Ovary (tissue), 3 donors: ENCODE results near the gene IPCEF1.

ENCODE experiments used
- EP300 ChIP-seq: sonication (generic); formaldehyde crosslinking; IDR thresholded peaks from one replicate; pipeline ENCODE4 v1.6.1; 2017; ENCODE audit warnings: antibody characterized with exemption
- TF ChIP-seq, protein P1 (sequence below), 3 donors: fragments of 450-650 bp in 2 of 3; fragments of 200-600 bp in 1 of 3; IDR thresholded peaks; one replicate each; pipeline versions ENCODE4 v1.5.1 to v1.8.0; 2016 to 2022; ENCODE audit warnings: antibody characterized with exemption in 3 of 3, mild to moderate bottlenecking in 1 of 3
- donor health status: DM: no; HTN: no; CAD: no.

DNA sequence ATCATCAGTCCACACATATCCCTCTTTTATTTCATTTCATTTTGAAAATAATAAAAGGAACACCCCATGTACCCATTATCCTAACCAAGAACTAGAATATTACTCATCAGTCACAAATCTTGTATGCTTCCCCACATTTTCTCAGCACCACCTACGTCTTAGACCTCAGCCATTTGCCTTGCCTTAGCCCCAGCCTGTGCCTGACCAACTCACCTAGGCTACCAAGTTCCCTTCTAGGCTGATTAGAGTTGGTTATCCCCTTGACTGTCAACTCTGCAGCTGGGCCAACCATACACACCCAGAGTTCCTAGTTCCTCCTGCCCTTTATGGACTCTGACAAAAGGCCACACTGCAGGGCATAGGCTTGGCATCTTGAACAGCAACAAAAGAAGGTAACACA, 33.4 kb upstream of the IPCEF1 start:
- TF ChIP-seq, protein P1, sequence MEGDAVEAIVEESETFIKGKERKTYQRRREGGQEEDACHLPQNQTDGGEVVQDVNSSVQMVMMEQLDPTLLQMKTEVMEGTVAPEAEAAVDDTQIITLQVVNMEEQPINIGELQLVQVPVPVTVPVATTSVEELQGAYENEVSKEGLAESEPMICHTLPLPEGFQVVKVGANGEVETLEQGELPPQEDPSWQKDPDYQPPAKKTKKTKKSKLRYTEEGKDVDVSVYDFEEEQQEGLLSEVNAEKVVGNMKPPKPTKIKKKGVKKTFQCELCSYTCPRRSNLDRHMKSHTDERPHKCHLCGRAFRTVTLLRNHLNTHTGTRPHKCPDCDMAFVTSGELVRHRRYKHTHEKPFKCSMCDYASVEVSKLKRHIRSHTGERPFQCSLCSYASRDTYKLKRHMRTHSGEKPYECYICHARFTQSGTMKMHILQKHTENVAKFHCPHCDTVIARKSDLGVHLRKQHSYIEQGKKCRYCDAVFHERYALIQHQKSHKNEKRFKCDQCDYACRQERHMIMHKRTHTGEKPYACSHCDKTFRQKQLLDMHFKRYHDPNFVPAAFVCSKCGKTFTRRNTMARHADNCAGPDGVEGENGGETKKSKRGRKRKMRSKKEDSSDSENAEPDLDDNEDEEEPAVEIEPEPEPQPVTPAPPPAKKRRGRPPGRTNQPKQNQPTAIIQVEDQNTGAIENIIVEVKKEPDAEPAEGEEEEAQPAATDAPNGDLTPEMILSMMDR (IDR thresholded peaks at IDR 0.05), result no peak
- TF ChIP-seq EP300, result no peak
